Neutrophil (primary cell): ENCODE results near the gene TRIM56.

Source experiments
- H3K27ac ChIP-seq: fragments of 200-600 bp; sonication (generic); 2 replicates; pipeline ENCODE4 v1.5.1; 2016; ENCODE audit warnings: mild to moderate bottlenecking, moderate library complexity
- H3K27me3 ChIP-seq: fragments of 200-600 bp; sonication (generic); 2 replicates; pipeline ENCODE4 v1.6.0; 2016; ENCODE audit warnings: mild to moderate bottlenecking
- H3K36me3 ChIP-seq: fragments of 200-600 bp; sonication (generic); 2 replicates; pipeline ENCODE4 v1.5.1; 2017
- H3K4me1 ChIP-seq, 2 experiments: fragments of 200-600 bp in 1 of 2; sonication (generic) in 1 of 2; 1 replicate in 1 of 2; 2 replicates in 1 of 2; pipeline versions ENCODE4 v1.5.1 to v1.6.1; 2013 to 2016; ENCODE audit warnings: low read depth in 1 of 2, low read length in 1 of 2, mild to moderate bottlenecking in 1 of 2, moderate library complexity in 1 of 2; ENCODE audit not compliant: control insufficient read depth in 1 of 2, insufficient read depth in 1 of 2
- H3K4me3 ChIP-seq, 2 experiments: fragments of 200-600 bp in 1 of 2; sonication (generic) in 1 of 2; 1 replicate in 1 of 2; 2 replicates in 1 of 2; pipeline ENCODE4 v1.5.1; 2013 to 2016; ENCODE audit warnings: low read depth in 1 of 2, low read length in 1 of 2, mild to moderate bottlenecking in 1 of 2, moderate library complexity in 1 of 2
- H3K9me3 ChIP-seq: fragments of 200-600 bp; sonication (generic); 2 replicates; pipeline ENCODE4 v1.5.1; 2016
- TF ChIP-seq, protein P1 (sequence below): fragments of 200-600 bp; sonication (generic); IDR thresholded peaks from 2 replicates; pipeline ENCODE4 v1.5.1; 2016; ENCODE audit warnings: antibody characterized with exemption

TRIM56 gene

DNA sequence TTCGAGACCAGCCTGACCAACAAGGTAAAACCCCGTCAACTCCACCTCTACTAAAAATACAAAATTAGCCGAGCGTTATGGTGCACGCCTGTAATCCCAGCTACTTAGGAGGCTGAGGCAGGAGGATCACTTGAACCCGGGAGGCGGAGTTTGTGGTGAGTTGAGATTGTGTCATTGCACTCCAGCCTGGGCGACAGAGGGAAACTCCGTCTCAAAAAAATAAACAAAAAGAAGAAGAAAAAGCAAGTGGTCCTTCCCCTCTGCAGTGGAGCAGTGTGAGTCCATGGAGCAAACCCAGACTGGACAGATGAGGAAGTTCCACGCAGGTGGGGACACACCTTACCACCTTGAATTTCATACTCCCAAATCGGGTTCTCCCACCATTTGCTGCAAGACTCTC lies 28.6 kb downstream of the TRIM56 start:
- Histone ChIP-seq H3K4me1 (no peaks in the 10 kb centered on the region), H3K4me3 (no peak overlapping the region), H3K36me3 (no peaks in the 10 kb centered on the region), H3K27me3 (peaks cover 9% of the 10 kb centered on the region), H3K27ac (no peak overlapping the region), H3K9me3 (no peaks in the 10 kb centered on the region)
- TF ChIP-seq, protein P1, sequence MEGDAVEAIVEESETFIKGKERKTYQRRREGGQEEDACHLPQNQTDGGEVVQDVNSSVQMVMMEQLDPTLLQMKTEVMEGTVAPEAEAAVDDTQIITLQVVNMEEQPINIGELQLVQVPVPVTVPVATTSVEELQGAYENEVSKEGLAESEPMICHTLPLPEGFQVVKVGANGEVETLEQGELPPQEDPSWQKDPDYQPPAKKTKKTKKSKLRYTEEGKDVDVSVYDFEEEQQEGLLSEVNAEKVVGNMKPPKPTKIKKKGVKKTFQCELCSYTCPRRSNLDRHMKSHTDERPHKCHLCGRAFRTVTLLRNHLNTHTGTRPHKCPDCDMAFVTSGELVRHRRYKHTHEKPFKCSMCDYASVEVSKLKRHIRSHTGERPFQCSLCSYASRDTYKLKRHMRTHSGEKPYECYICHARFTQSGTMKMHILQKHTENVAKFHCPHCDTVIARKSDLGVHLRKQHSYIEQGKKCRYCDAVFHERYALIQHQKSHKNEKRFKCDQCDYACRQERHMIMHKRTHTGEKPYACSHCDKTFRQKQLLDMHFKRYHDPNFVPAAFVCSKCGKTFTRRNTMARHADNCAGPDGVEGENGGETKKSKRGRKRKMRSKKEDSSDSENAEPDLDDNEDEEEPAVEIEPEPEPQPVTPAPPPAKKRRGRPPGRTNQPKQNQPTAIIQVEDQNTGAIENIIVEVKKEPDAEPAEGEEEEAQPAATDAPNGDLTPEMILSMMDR: no peak

DNA sequence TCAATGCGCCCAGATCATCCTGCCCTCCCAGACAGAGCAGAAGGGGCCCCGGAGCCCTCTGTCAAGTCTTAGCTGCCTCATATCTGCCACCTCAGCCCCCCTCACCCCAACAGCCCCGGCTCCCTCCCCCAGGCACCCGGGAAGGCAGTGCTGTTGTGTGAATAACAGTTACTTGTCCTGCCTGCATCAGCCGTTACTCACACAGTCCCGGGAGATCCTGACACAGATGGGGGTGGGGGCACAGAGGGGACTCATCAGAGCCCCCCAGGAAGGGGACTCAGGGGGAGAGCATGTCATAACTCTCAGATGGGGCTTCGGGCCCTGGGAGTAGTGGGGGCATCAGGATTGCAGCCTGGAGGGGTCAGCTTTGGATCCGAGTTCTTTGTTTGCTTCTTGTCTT lies 29.2 kb downstream of the TRIM56 start:
- peaks cover 15% of the 10 kb centered on the region for H3K27me3 ChIP-seq
- H3K36me3 ChIP-seq: no peaks in the 10 kb centered on the region
- H3K9me3 ChIP-seq: no peaks in the 10 kb centered on the region
- TF ChIP-seq, protein P1: no peak
- H3K4me3 ChIP-seq: no peak overlapping the region
- no peaks in the 10 kb centered on the region for H3K4me1 ChIP-seq
- no peak overlapping the region for H3K27ac ChIP-seq

DNA sequence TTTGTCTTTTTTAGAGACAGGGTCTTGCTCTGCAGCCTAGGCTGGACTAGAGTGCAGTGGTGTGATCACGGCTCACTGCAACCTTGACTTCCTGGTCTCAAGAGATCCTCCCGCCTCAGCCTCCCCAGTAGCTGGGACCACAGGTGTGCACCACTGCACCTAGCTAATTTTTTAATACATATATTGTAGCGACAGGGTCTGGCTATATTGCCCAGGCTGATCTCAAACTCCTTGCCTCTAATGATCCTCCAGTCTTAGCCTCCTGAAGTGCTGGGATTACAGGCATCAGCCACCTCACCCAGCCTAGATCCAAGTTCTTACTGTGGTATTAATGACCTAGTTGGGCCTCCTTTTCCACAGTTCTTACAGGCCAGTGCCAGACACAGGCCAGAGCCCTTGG lies 29.9 kb downstream of the TRIM56 start:
- H3K27ac ChIP-seq: no peak overlapping the region
- TF ChIP-seq, protein P1: no peak
- H3K4me1 ChIP-seq: no peaks in the 10 kb centered on the region

DNA sequence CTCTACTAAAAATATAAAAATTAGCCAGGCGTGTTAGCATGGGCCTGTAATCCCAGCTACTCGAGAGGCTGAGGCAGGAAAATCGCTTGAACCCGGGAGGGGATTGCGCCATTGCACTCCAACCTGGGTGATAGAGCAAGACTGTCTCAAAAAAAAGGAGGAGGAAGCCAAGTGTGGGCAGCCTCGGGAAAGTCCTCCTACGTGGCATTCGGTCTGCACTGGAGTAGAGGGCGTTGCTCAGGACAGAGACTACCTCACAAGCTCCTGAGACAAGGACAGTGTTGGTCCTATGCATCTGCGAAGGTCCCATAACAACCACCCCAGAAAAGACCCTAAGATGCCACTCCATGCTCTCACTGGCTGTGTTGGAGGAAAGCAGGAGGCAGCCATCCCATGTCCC lies 31.6 kb downstream of the TRIM56 start:
- H3K4me3 ChIP-seq: no peak overlapping the region
- no peak overlapping the region for H3K27ac ChIP-seq
- no peaks in the 10 kb centered on the region for H3K9me3 ChIP-seq
- TF ChIP-seq, protein P1: no peak
- H3K27me3 ChIP-seq: peaks cover 39% of the 10 kb centered on the region
- H3K4me1 ChIP-seq: no peaks in the 10 kb centered on the region
- no peaks in the 10 kb centered on the region for H3K36me3 ChIP-seq

More for the DNA sequence above, 29.9 kb downstream of the TRIM56 start:
- Histone ChIP-seq H3K9me3 (no peaks in the 10 kb centered on the region), H3K27me3 (peaks cover 22% of the 10 kb centered on the region), H3K4me3 (no peak overlapping the region), H3K36me3 (no peaks in the 10 kb centered on the region)

DNA sequence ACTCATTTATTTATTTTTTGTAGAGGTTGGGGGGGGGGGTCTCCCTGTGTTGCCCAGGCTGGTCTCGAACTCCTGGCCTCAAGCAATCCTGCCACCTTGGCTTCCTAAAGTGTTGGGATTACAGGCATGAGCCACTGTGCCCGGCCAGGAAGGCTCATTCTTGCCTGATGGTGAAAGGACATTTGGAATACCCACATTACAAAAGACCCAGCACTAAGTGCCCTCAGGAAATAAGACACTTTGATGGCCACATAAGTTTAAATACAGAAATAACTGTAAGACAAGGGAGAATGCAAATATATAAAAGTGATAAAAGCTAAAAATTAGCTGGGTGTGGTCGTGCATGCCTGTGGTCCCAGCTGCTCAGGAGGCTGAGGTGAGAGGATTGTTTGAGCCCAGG lies 33.6 kb downstream of the TRIM56 start:
- no peak overlapping the region for H3K4me3 ChIP-seq
- no peaks in the 10 kb centered on the region for H3K4me1 ChIP-seq
- peaks cover 59% of the 10 kb centered on the region for H3K27me3 ChIP-seq
- TF ChIP-seq, protein P1: no peak
- no peaks in the 10 kb centered on the region for H3K9me3 ChIP-seq
- H3K36me3 ChIP-seq: no peaks in the 10 kb centered on the region
- H3K27ac ChIP-seq: no peak overlapping the region

DNA sequence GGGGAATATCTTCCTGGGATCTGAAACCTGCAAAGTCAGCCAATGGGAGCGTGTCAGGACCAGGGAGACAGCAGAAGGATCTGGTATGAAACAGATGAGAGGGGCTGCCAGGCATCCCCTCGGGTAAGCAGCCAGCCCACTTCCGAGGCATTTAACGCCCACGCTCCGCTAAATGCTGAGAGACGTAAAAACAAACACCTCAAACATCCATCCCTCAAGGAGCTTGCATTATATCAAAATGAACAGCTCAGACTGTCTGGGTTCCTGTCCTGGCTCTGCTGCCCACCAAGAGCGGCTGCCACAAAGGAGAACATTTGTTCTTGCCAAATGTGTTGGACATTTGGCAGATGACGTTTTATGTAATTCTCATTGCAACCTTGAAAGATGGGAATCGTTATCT lies 34.6 kb downstream of the TRIM56 start:
- Histone ChIP-seq H3K27me3 (peaks cover 62% of the 10 kb centered on the region), H3K36me3 (no peaks in the 10 kb centered on the region), H3K4me1 (no peaks in the 10 kb centered on the region), H3K27ac (no peak overlapping the region), H3K4me3 (no peak overlapping the region), H3K9me3 (no peaks in the 10 kb centered on the region)
- TF ChIP-seq, protein P1: no peak
